HG03103 (cell line): ENCODE measurements around the gene EIF4A3.
"Not testable (repeated sequence)": the region's sequence is repeated elsewhere in the genome, so short reads cannot be mapped to it uniquely, and the experiment has no call there.

Experiments used
- ATAC-seq: cut with Tn5 transposase; IDR thresholded peaks from one replicate; pipeline ENCODE4 v1.9.1; 2021; ENCODE audit warnings: low read depth; ENCODE audit not compliant: unreplicated experiment

The EIF4A3 gene

GRCh38 chr17:80173916-80174315, 27.0 kb upstream of the EIF4A3 start:
- no peak for ATAC-seq

GRCh38 chr17:80173126-80173525, 26.2 kb upstream of the EIF4A3 start:
- ATAC-seq, result no peak

GRCh38 chr17:80171681-80172080, 24.8 kb upstream of the EIF4A3 start:
- no peak for ATAC-seq

- no peak for ATAC-seq
Measured at GRCh38 chr17:80169784-80170500, 23.0 kb upstream of the EIF4A3 start, which contains the start of gene CARD14. CARD14 (plus strand) TSS chr17:80170030; CDS start chr17:80181439, 11,409 bp downstream.

GRCh38 chr17:80169107-80169506, 22.2 kb upstream of the EIF4A3 start:
- no peak for ATAC-seq

GRCh38 chr17:80168371-80168770, 21.4 kb upstream of the EIF4A3 start:
- ATAC-seq, result no peak

- no peak for ATAC-seq
Measured at GRCh38 chr17:80166446-80166845, 19.5 kb upstream of the EIF4A3 start.

GRCh38 chr17:80164185-80164584, 17.3 kb upstream of the EIF4A3 start:
- ATAC-seq, result no peak

GRCh38 chr17:80163336-80163735, 16.4 kb upstream of the EIF4A3 start:
- ATAC-seq, result no peak

- ATAC-seq, result no peak
Measured at GRCh38 chr17:80160536-80160935, 13.6 kb upstream of the EIF4A3 start.

- ATAC-seq, result no peak
Measured at GRCh38 chr17:80158846-80159245, 11.9 kb upstream of the EIF4A3 start.

GRCh38 chr17:80155600-80155999, 8.7 kb upstream of the EIF4A3 start:
- not testable (repeated sequence) for ATAC-seq

- ATAC-seq, result no peak
Measured at GRCh38 chr17:80154166-80154565, 7.2 kb upstream of the EIF4A3 start.

- ATAC-seq, result no peak
Measured at GRCh38 chr17:80153004-80153403, 6.1 kb upstream of the EIF4A3 start.

- no peak for ATAC-seq
Measured at GRCh38 chr17:80152081-80152702, 5.3 kb upstream of the EIF4A3 start.

- no peak for ATAC-seq
Measured at GRCh38 chr17:80151333-80151732, 4.4 kb upstream of the EIF4A3 start.

GRCh38 chr17:80146121-80147034, 550 bp downstream of the EIF4A3 start:
- ATAC-seq, result peak; percentile 15

GRCh38 chr17:80145076-80146075, 1.6 kb downstream of the EIF4A3 start:
- ATAC-seq, result no peak

- no peak for ATAC-seq
Measured at GRCh38 chr17:80142929-80143328, 4.0 kb downstream of the EIF4A3 start.
